K562 (cell line): ENCODE data around the gene RAB3GAP2. TPM values are rescaled to one million over a fixed set of nuclear protein-coding genes. Genes with fewer than 3 reads are reported as not detected.

ENCODE experiments used
- ATAC-seq: fragments of 200-7000 bp; cut with Tn5 transposase; 3 replicates; pipeline ENCODE4 v1.9.1; 2020; ENCODE audit warnings: moderate library complexity
- BruUV-seq: library from RNA; stranded (reverse); fragments of 400-500 nt; replicated peaks from 2 replicates; lab custom pipeline; 2021; lab: Mats Ljungman, UMichigan
- CTCF ChIA-PET: fragments of 300-600 bp; formaldehyde crosslinking; extraction: SDS; loops from one replicate; lab custom pipeline; 2021; ENCODE audit warnings: low intra/inter-chr PET ratio; lab: Yijun Ruan, JAX
- POLR2A ChIA-PET: fragments of 300-600, 350-650 bp; sonication (Branson Sonifier 250); formaldehyde crosslinking; extraction: SDS; loops from one replicate; lab custom pipeline; 2021; ENCODE audit warnings: antibody characterized with exemption, inconsistent platforms; lab: Yijun Ruan, JAX
- DNase-seq, 4 experiments: peaks; one replicate each; pipeline versions ENCODE4 v3.0.0 to v3.0.0-alpha.2; 2011 to 2018; ENCODE audit warnings: low spot score in 3 of 4, mixed read lengths in 3 of 4; ENCODE audit errors: extremely low read depth in 1 of 4
- FAIRE-seq: peaks from 2 replicates; lab custom pipeline; 2011; peaks lifted over from hg19 to GRCh38; lab: Jason Lieb, UNC
- H2AFZ ChIP-seq: 2 replicates; pipeline ENCODE4 v1.6.0; 2011; ENCODE audit warnings: low read depth, low read length, control low read depth, inconsistent platforms
- H3K27ac ChIP-seq: fragments of 200-600 bp; 3 replicates; pipeline ENCODE4 v1.8.0; 2011; ENCODE audit warnings: low read depth, mild to moderate bottlenecking, control low read depth, inconsistent platforms, low read length, moderate library complexity, mixed read lengths; ENCODE audit errors: extremely low read depth
- H3K27me3 ChIP-seq, 2 experiments: fragments of 300-600 bp in 1 of 2; 2 replicates in 1 of 2; 3 replicates in 1 of 2; pipeline versions ENCODE4 v1.6.0 to v1.8.0; 2011; ENCODE audit warnings: inconsistent platforms in 2 of 2, low read length in 2 of 2, mild to moderate bottlenecking in 1 of 2, mixed read lengths in 1 of 2, moderate library complexity in 1 of 2; ENCODE audit not compliant: control insufficient read depth in 2 of 2, insufficient read depth in 2 of 2
- H3K36me3 ChIP-seq: fragments of 300-600 bp; 3 replicates; pipeline ENCODE4 v1.8.0; 2011; ENCODE audit warnings: mild to moderate bottlenecking, low read length, inconsistent platforms; ENCODE audit not compliant: control insufficient read depth, insufficient read depth
- H3K4me1 ChIP-seq, 2 experiments: fragments of 200-600 bp in 1 of 2; replicated peaks in 1 of 2; 2 replicates in 1 of 2; 3 replicates in 1 of 2; pipeline versions ENCODE4 v1.5.1 to v1.8.0; 2011; ENCODE audit warnings: inconsistent platforms in 2 of 2, low read length in 2 of 2, mild to moderate bottlenecking in 1 of 2, mixed read lengths in 1 of 2, moderate library complexity in 1 of 2; ENCODE audit not compliant: control insufficient read depth in 2 of 2, insufficient read depth in 2 of 2
- H3K4me2 ChIP-seq: 2 replicates; pipeline ENCODE4 v1.6.1; 2011; ENCODE audit warnings: low read length, control low read depth, inconsistent platforms, mixed read lengths; ENCODE audit not compliant: insufficient read depth
- H3K4me3 ChIP-seq: fragments of 200-600 bp; sonication (generic), shearing (Covaris generic); 2 replicates; pipeline ENCODE4 v1.5.1; 2016; ENCODE audit warnings: control low read depth, inconsistent platforms
- H3K79me2 ChIP-seq: fragments of 200-600 bp; 3 replicates; pipeline ENCODE4 v1.8.0; 2011; ENCODE audit warnings: low read length, inconsistent platforms; ENCODE audit not compliant: control insufficient read depth, insufficient read depth
- H3K9ac ChIP-seq, 2 experiments: 2 replicates each; pipeline versions ENCODE4 v1.6.0 to v1.6.1; 2011; ENCODE audit warnings: low read depth in 2 of 2, low read length in 2 of 2, control low read depth in 1 of 2, inconsistent platforms in 1 of 2, mild to moderate bottlenecking in 1 of 2, mixed read lengths in 1 of 2; ENCODE audit not compliant: insufficient read depth in 1 of 2
- H3K9me1 ChIP-seq: one replicate; pipeline ENCODE4 v1.6.0; 2011; ENCODE audit warnings: inconsistent platforms, mild to moderate bottlenecking, low read length, moderate library complexity; ENCODE audit not compliant: control insufficient read depth, insufficient read depth
- H3K9me3 ChIP-seq: replicated peaks from 2 replicates; pipeline ENCODE4 v1.5.1; 2011; ENCODE audit warnings: low read depth, low read length, inconsistent platforms; ENCODE audit not compliant: control insufficient read depth, insufficient read depth
- H4K20me1 ChIP-seq: replicated peaks from 2 replicates; pipeline ENCODE4 v1.6.1; 2011; ENCODE audit warnings: low read length, inconsistent platforms, mixed read lengths; ENCODE audit not compliant: control insufficient read depth, insufficient read depth
- ADNP ChIP-seq: fragments of 200-800 bp; sonication (Bioruptor generic); IDR thresholded peaks from 2 replicates; pipeline ENCODE4 v1.6.1; 2016; ENCODE audit warnings: missing genetic modification characterization, missing compliant biosample characterization
- AFF1 ChIP-seq, 2 experiments: fragments of 450-650 bp; IDR thresholded peaks; 2 replicates each; pipeline ENCODE4 v1.6.1; 2018; ENCODE audit warnings: mild to moderate bottlenecking in 2 of 2, low read depth in 1 of 2; ENCODE audit not compliant: partially characterized antibody in 2 of 2
- ARID3A ChIP-seq: IDR thresholded peaks from 2 replicates; pipeline ENCODE4 v1.6.1; 2012; ENCODE audit warnings: low read depth, low read length, improper control_type of control experiment, borderline replicate concordance
- CC2D1A ChIP-seq: fragments of 450-650 bp; IDR thresholded peaks from 2 replicates; pipeline ENCODE4 v1.6.1; 2017; ENCODE audit warnings: mild to moderate bottlenecking
- IRF9 ChIP-seq: fragments of 450-650 bp; IDR thresholded peaks from 2 replicates; pipeline ENCODE4 v1.6.1; 2016; ENCODE audit warnings: missing biosample characterization, missing genetic modification characterization
- KDM2B ChIP-seq: fragments of 250-450 bp; sonication (Bioruptor Pico); IDR thresholded peaks from 2 replicates; pipeline ENCODE4 v1.8.0; 2021; ENCODE audit warnings: mild to moderate bottlenecking, moderate library complexity
- NCOA6 ChIP-seq: fragments of 450-650 bp; IDR thresholded peaks from 2 replicates; pipeline ENCODE4 v1.6.1; 2017; ENCODE audit warnings: mild to moderate bottlenecking
- NR2F6 ChIP-seq: fragments of 450-650 bp; formaldehyde crosslinking; IDR thresholded peaks from 2 replicates; pipeline ENCODE4 v1.4.0; 2020; ENCODE audit warnings: mild to moderate bottlenecking
- NUFIP1 ChIP-seq: fragments of 450-650 bp; IDR thresholded peaks from 2 replicates; pipeline ENCODE4 v1.6.1; 2018; ENCODE audit not compliant: partially characterized antibody
- ZNF24 ChIP-seq: fragments of 450-650 bp; IDR thresholded peaks from 2 replicates; pipeline ENCODE4 v1.6.1; 2016
- ZNF551 ChIP-seq: fragments of 250-450 bp; sonication (Bioruptor Pico); IDR thresholded peaks from 2 replicates; pipeline ENCODE4 v1.5.0; 2021; ENCODE audit warnings: mild to moderate bottlenecking, moderate library complexity
- WGBS: fragments of 100-300 bp; shearing (Covaris generic); methylation state at CpG from one replicate; pipeline ENCODE4 v1.1.6; 2016; ENCODE audit warnings: low coverage, mixed read lengths; ENCODE audit not compliant: insufficient coverage; ENCODE audit errors: missing lambda C conversion rate; 5-methylcytosine and 5-hydroxymethylcytosine counted together
- in situ Hi-C: fragments of 300-500 bp; cut with MboI; formaldehyde crosslinking; loops from 4 replicates; pipeline ENCODE4 v1.15.0; 2018; ENCODE audit warnings: inconsistent platforms, mixed read lengths
- intact Hi-C: fragments of 100-400 bp; cut with micrococcal nuclease; formaldehyde crosslinking; loops from 2 replicates; pipeline ENCODE4 v1.14.2; 2022
- polyA plus RNA-seq, 8 experiments: library from polyadenylated mRNA; depleted of rRNA in 4 of 8; stranded (reverse) in 5 of 8; unstranded in 3 of 8; fragments of >200 nt; fragmentation: Nextera tagmentation in 2 of 8; fragmentation: Illumina TruSeq in 1 of 8; extraction: Ambion mirVana in 2 of 8; extraction: Trizol in 1 of 8; gene quantifications; 2 replicates each; pipeline versions ENCODE4 v1.2.1 to v1.2.3, GENCODE V29; 2011 to 2014; ENCODE audit warnings: inconsistent platforms in 1 of 8, missing spikeins in 1 of 8
- total RNA-seq, 7 experiments: library from RNA; depleted of rRNA in 6 of 7; stranded (reverse); fragments of >200 nt in 6 of 7; fragmentation: Illumina TruSeq in 2 of 7; extraction: Trizol in 2 of 7; gene quantifications; 2 replicates each; pipeline versions ENCODE4 v1.2.1 to v1.2.3, GENCODE V29; 2011 to 2021; ENCODE audit warnings: low replicate concordance in 1 of 7

Gene RAB3GAP2
- total and polyA plus RNA-seq, 9 of the 15 experiments (the other 6 are each of a cell fraction or from before 2014, with no cell fraction given) = 14.1 to 69.1 (median 32.2) TPM

- ATAC-seq (peak; percentile 21; the same call in 1 of the 3 replicates), DNase-seq (no peak), FAIRE-seq (no peak)
- intact Hi-C loops (loop anchor here (2.0 to 5.0 kb wide), 2 partner anchors 443 to 453 kb away; no protein-coding TSS in a partner anchor), in situ Hi-C loops (no loop called here)
- Histone ChIP-seq H3K4me2 (no peak overlapping the region), H4K20me1 (no peaks in the 10 kb centered on the region), H3K27me3 (peaks cover 6 to 17% of the 10 kb centered on the region in 2 experiments; a peak in 4 of 5 replicates), H3K4me3 (no peak overlapping the region), H3K9ac (no peak overlapping the region), H3K4me1 (no peaks in the 10 kb centered on the region), H3K79me2 (no peaks in the 10 kb centered on the region), H3K36me3 (no peaks in the 10 kb centered on the region), H3K9me1 (no peaks in the 10 kb centered on the region), H3K27ac (no peak overlapping the region), H3K9me3 (no peaks in the 10 kb centered on the region), H2AFZ (no peak overlapping the region)
- 4% methylated on average over 3 of the region's 3 CpGs for WGBS
- BruUV-seq = no TSS peak
- ChIA-PET POLR2A (interaction anchor here (0.6 to 1.2 kb wide), 4 partner anchors 10 to 453 kb away, joined by 3 to 7 read pairs (median 4); no protein-coding TSS in a partner anchor), CTCF (interaction anchor here (0.5 kb wide), 1 partner anchor 10 kb away, joined by 3 read pairs; no protein-coding TSS in a partner anchor)
- TF ChIP-seq ADNP (tag) (no peak), NUFIP1 (no peak), AFF1 (IDR thresholded peaks at IDR 0.05; ENCODE audit: low read depth in 1 of 2, partially characterized antibody in 2 of 2) (no peak), KDM2B (CRISPR knock-in tag) (no peak), IRF9 (tag) (no peak), NR2F6 (CRISPR knock-in tag) (no peak), ZNF551 (CRISPR knock-in tag) (no peak), ZNF24 (no peak), NCOA6 (no peak), ARID3A (no peak), CC2D1A (no peak)
Observed at GRCh38 chr1:220280249-220280648, 8.0 kb upstream of the RAB3GAP2 start.
